HEK293T (cell line): ENCODE data around the gene SNED1.

ENCODE experiments used
- ARNT ChIP-seq: fragments of 450-650 bp; IDR thresholded peaks from 2 replicates; pipeline ENCODE4 v1.6.1; 2017; ENCODE audit warnings: mild to moderate bottlenecking
- ELF4 ChIP-seq: fragments of 450-650 bp; IDR thresholded peaks from 2 replicates; pipeline ENCODE4 v1.6.1; 2017; ENCODE audit warnings: antibody characterized with exemption
- FOXK2 ChIP-seq: fragments of 450-650 bp; IDR thresholded peaks from 2 replicates; pipeline ENCODE4 v1.6.1; 2016; ENCODE audit warnings: mild to moderate bottlenecking
- FOXM1 ChIP-seq: fragments of 450-650 bp; IDR thresholded peaks from 2 replicates; pipeline ENCODE4 v1.6.1; 2017; ENCODE audit warnings: mild to moderate bottlenecking, borderline replicate concordance
- L3MBTL2 ChIP-seq: fragments of 450-650 bp; conservative IDR thresholded peaks from 2 replicates; pipeline ENCODE4 v1.6.1; 2016; ENCODE audit warnings: mild to moderate bottlenecking
- SP1 ChIP-seq: fragments of 450-650 bp; IDR thresholded peaks from 2 replicates; pipeline ENCODE4 v1.6.1; 2017
- SUZ12 ChIP-seq: fragments of 450-650 bp; IDR thresholded peaks from 2 replicates; pipeline ENCODE4 v1.6.1; 2016; ENCODE audit warnings: mild to moderate bottlenecking

DNA sequence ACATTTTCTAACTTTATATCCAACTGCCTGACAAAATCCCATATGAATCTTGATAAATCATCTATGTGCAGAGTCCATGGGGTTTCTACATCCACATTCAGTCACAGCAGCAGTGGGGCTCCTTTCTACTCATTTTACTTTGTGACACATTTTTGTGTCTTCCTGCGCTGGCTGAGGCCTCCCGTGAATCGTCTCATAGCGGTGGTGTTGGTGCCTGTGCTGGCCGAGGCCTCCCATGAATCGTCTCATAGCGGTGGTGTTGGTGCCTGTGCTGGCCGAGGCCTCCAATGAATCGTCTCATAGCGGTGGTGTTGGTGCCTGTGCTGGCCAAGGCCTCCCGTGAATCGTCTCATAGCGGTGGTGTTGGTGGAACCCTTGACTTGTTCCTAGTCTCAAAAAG is 17.0 kb downstream of the SNED1 start:
- TF ChIP-seq FOXK2: no peak
- no peak for TF ChIP-seq ELF4
- no peak for TF ChIP-seq L3MBTL2
- TF ChIP-seq SUZ12: no peak
- no peak for TF ChIP-seq FOXM1
- no peak for TF ChIP-seq ARNT
- no peak for TF ChIP-seq SP1
